Melanocyte of skin (primary cell): ENCODE results near the gene APMAP. TPM values are rescaled to one million over a fixed set of nuclear protein-coding genes. Genes with fewer than 3 reads are reported as not detected.

ENCODE experiments used
- small RNA-seq, 2 donors: library from RNA; depleted of rRNA; stranded (forward); fragments of <200 nt; gene quantifications; one replicate each; pipeline ENCODE3, GENCODE V24; 2012
- total RNA-seq, 2 donors: library from RNA; depleted of rRNA; stranded (reverse); fragments of >200 nt; gene quantifications; 2 replicates each; pipeline ENCODE4 v1.2.3, GENCODE V29; 2012

APMAP gene, protein sequence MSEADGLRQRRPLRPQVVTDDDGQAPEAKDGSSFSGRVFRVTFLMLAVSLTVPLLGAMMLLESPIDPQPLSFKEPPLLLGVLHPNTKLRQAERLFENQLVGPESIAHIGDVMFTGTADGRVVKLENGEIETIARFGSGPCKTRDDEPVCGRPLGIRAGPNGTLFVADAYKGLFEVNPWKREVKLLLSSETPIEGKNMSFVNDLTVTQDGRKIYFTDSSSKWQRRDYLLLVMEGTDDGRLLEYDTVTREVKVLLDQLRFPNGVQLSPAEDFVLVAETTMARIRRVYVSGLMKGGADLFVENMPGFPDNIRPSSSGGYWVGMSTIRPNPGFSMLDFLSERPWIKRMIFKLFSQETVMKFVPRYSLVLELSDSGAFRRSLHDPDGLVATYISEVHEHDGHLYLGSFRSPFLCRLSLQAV
- total RNA-seq, result 10 to 100 TPM; 41.3 to 58.6 TPM

GRCh38 chr20:24992487-24993205 lies at the start of gene APMAP:
TSS of gene APMAP (minus strand) at chr20:24992751. CDS start at chr20:24992688, 63 bp downstream.

GRCh38 chr20:24948939-24949679 lies 43.4 kb downstream of the APMAP start, which contains the start of gene CST7:
TSS of gene CST7 (plus strand) at chr20:24949269. CDS start at chr20:24949506, 237 bp downstream.

Small RNAs within 50 kb of the gene (small RNA-seq; reads per million reads assigned to genes)
- 0 reads per million in 2 donors for gene RNU6-1257P

Other genes with a start within 250 kb of the APMAP start
- gene CST7, start 43.5 kb downstream of the APMAP start, total RNA-seq, result not detected
- gene ACSS1, start 65.4 kb upstream of the APMAP start, total RNA-seq, result 10 to 100 TPM; 16.7 to 17.6 TPM
- not detected for gene VSX1, start 89.4 kb upstream of the APMAP start, total RNA-seq
- 10 to 100 TPM; 75.4 to 97.2 TPM for gene ENTPD6, start 203.0 kb upstream of the APMAP start, total RNA-seq